Hepatocyte (in vitro differentiated cells): ENCODE measurements around the gene NSL1. TPM values are rescaled to one million over a fixed set of nuclear protein-coding genes. Genes with fewer than 3 reads are reported as not detected.

Experiments
- DNase-seq: peaks from one replicate; pipeline ENCODE4 v3.0.0-alpha.2; 2016; ENCODE audit warnings: low spot score
- H2AFZ ChIP-seq: fragments of 200-600 bp; sonication (generic); 2 replicates; pipeline ENCODE4 v1.6.0; 2016; ENCODE audit warnings: antibody characterized with exemption, mild to moderate bottlenecking
- H3K27ac ChIP-seq: fragments of 200-600 bp; sonication (generic); 2 replicates; pipeline ENCODE4 v1.5.1; 2016; ENCODE audit warnings: mild to moderate bottlenecking
- H3K27me3 ChIP-seq: fragments of 200-600 bp; sonication (generic); 2 replicates; pipeline ENCODE4 v1.6.1; 2016
- H3K36me3 ChIP-seq: fragments of 200-600 bp; sonication (generic); replicated peaks from 2 replicates; pipeline ENCODE4 v1.5.1; 2016; ENCODE audit warnings: low read depth; ENCODE audit not compliant: insufficient read depth
- H3K4me1 ChIP-seq: fragments of 200-600 bp; sonication (generic); 2 replicates; pipeline ENCODE4 v1.5.1; 2016; ENCODE audit warnings: mild to moderate bottlenecking, moderate library complexity; ENCODE audit not compliant: insufficient read depth
- H3K4me2 ChIP-seq: fragments of 200-600 bp; sonication (generic); 2 replicates; pipeline ENCODE4 v1.6.0; 2016
- H3K4me3 ChIP-seq: fragments of 200-600 bp; sonication (generic); 2 replicates; pipeline ENCODE4 v1.5.1; 2016; ENCODE audit warnings: mild to moderate bottlenecking
- H3K79me2 ChIP-seq: fragments of 200-600 bp; sonication (generic); 2 replicates; pipeline ENCODE4 v1.6.0; 2017; ENCODE audit warnings: mild to moderate bottlenecking
- H3K9me2 ChIP-seq: fragments of 200-600 bp; sonication (generic); replicated peaks from 2 replicates; pipeline ENCODE4 v1.6.0; 2017; ENCODE audit warnings: mild to moderate bottlenecking; ENCODE audit not compliant: insufficient read depth
- H3K9me3 ChIP-seq: fragments of 200-600 bp; sonication (generic); 2 replicates; pipeline ENCODE4 v1.5.1; 2016; ENCODE audit warnings: low read depth, mild to moderate bottlenecking
- H4K20me1 ChIP-seq: fragments of 200-600 bp; sonication (generic); 2 replicates; pipeline ENCODE4 v1.6.0; 2016; ENCODE audit warnings: mild to moderate bottlenecking; ENCODE audit not compliant: insufficient read depth, poor library complexity, severe bottlenecking
- EZH2 ChIP-seq: fragments of 200-600 bp; sonication (generic); IDR thresholded peaks from 2 replicates; pipeline ENCODE4 v1.6.1; 2016; ENCODE audit warnings: antibody characterized with exemption, mild to moderate bottlenecking, borderline replicate concordance
- EZH2phosphoT487 ChIP-seq: fragments of 200-600 bp; sonication (generic); IDR thresholded peaks from one replicate; pipeline ENCODE4 v1.6.1; 2018; ENCODE audit warnings: antibody characterized with exemption, mild to moderate bottlenecking, low read depth, moderate library complexity; ENCODE audit not compliant: unreplicated experiment, severe bottlenecking
- WGBS: methylation state at CpG from one replicate; pipeline ENCODE4 v1.1.6; 2016; ENCODE audit warnings: low lambda C conversion rate; ENCODE audit errors: missing lambda C conversion rate; 5-methylcytosine and 5-hydroxymethylcytosine counted together
- polyA plus RNA-seq: library from polyadenylated mRNA; unstranded; fragments of >200 nt; fragmentation: Nextera tagmentation; extraction: Ambion mirVana; gene quantifications from 2 replicates; pipeline ENCODE4 v1.2.1, GENCODE V29; 2016
- total RNA-seq: library from RNA; depleted of rRNA; stranded (reverse); fragments of >200 nt; gene quantifications from 2 replicates; pipeline ENCODE4 v1.2.3, GENCODE V29; 2014
- TF ChIP-seq, protein P1 (sequence below): fragments of 200-600 bp; sonication (generic); IDR thresholded peaks from 2 replicates; pipeline ENCODE4 v1.5.1; 2016; ENCODE audit warnings: antibody characterized with exemption, mild to moderate bottlenecking; ENCODE audit not compliant: poor library complexity

NSL1 gene
- total and polyA plus RNA-seq, 2 experiments from 2014 or later, result 27.2 to 39.5 TPM

DNA sequence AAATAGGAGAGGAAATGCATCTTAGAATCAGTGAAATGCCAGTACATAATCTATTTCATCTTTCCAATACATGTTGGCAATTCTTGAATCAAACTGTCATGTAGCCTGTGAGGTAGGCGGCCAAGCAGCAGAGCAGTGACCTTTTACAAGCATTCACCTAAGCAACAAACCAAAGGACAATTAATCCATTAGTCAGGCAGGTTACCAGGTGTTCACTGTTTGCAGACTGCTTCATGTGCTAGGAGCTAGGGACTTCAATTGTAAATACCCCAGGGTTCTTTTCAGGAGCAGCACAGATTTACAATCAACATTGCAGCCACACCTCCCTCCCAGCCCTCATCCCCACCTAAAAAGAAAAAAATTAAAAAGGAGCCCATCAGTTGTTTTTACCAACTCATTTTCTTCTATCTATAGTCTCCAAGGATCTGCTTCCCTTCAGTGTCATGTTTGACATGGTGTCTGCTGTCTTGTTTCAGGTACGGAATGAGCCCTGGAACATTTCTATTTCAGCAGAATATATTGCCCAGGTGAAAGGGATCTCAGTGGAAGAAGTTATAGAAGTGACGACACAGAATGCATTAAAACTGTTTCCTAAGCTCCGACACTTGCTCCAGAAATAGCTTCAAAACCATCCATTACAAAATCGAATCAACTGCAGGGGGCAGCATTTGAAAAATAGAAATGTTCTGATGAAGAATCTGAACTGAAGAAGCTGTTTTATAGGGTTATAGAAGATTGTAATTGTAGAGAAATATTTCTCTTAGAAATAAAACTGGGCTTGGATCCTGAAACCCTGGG, 23.2 kb upstream of the NSL1 start:
- 44% methylated on average over 5 of the region's 5 CpGs for WGBS
- H3K9me3 ChIP-seq, result no peaks in the 10 kb centered on the region
- no peaks in the 10 kb centered on the region for H3K9me2 ChIP-seq
- H3K4me1 ChIP-seq, result peaks cover 9% of the 10 kb centered on the region
- peak overlapping the region; percentile 62 for H3K27ac ChIP-seq
- no peak overlapping the region for H3K4me3 ChIP-seq
- DNase-seq, result peak; percentile 39
- no peaks in the 10 kb centered on the region for H3K27me3 ChIP-seq
- H3K36me3 ChIP-seq, result no peaks in the 10 kb centered on the region
- H2AFZ ChIP-seq, result no peak overlapping the region
- peak overlapping the region; percentile 42 for H3K4me2 ChIP-seq
- TF ChIP-seq EZH2 (no peak), EZH2phosphoT487 (no peak)
- TF ChIP-seq, protein P1, sequence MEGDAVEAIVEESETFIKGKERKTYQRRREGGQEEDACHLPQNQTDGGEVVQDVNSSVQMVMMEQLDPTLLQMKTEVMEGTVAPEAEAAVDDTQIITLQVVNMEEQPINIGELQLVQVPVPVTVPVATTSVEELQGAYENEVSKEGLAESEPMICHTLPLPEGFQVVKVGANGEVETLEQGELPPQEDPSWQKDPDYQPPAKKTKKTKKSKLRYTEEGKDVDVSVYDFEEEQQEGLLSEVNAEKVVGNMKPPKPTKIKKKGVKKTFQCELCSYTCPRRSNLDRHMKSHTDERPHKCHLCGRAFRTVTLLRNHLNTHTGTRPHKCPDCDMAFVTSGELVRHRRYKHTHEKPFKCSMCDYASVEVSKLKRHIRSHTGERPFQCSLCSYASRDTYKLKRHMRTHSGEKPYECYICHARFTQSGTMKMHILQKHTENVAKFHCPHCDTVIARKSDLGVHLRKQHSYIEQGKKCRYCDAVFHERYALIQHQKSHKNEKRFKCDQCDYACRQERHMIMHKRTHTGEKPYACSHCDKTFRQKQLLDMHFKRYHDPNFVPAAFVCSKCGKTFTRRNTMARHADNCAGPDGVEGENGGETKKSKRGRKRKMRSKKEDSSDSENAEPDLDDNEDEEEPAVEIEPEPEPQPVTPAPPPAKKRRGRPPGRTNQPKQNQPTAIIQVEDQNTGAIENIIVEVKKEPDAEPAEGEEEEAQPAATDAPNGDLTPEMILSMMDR, result peak; percentile 54
- H4K20me1 ChIP-seq, result no peaks in the 10 kb centered on the region
- H3K79me2 ChIP-seq, result no peaks in the 10 kb centered on the region

DNA sequence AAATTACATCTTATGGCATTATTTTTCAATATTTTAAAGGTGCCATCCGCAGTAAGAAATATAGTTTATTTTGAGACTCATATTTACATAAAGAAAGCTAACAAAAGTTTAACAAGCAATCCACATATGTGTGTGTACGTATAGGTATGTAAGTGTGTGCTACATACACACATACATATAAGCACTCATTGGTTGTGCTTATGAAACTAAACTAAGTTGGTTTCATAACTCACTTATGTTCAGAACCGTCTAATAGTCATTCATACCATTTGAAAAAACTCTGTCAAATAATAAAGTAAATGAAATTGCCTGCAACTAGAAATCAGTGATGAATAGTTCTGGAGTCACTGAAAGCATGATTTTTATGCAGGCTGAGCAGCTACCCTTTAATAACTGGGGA, 14.2 kb upstream of the NSL1 start:
- H3K36me3 ChIP-seq, result no peaks in the 10 kb centered on the region
- no peak overlapping the region for H3K27ac ChIP-seq
- H3K4me1 ChIP-seq, result no peaks in the 10 kb centered on the region
- no peak for DNase-seq
- TF ChIP-seq, protein P1, result no peak
- no peak for TF ChIP-seq EZH2phosphoT487
- TF ChIP-seq EZH2, result no peak
- no peak overlapping the region for H2AFZ ChIP-seq
- no peaks in the 10 kb centered on the region for H4K20me1 ChIP-seq
- no peak overlapping the region for H3K4me3 ChIP-seq
- no peaks in the 10 kb centered on the region for H3K79me2 ChIP-seq
- H3K9me2 ChIP-seq, result no peaks in the 10 kb centered on the region
- H3K4me2 ChIP-seq, result no peak overlapping the region
- no peaks in the 10 kb centered on the region for H3K27me3 ChIP-seq
- H3K9me3 ChIP-seq, result no peaks in the 10 kb centered on the region
- 91% methylated on average over 3 of the region's 3 CpGs for WGBS

DNA sequence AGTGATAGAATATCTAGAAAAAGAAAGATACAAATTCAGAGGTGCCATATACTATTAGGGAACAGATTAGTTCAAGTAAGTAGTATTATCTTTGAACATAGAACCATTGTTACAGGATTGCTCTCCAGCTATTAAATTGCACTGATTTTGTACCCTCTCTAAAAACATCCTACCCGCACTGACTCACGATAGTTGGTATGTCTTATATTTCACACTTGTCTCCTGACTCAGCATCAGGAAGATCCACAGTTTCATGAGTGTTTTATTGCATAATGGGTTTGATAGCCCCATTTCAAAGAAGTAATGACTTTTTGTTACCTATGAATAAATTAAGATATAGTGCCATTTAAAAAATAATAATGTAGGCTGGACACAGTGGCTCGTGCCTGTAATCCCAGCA, 6.1 kb upstream of the NSL1 start:
- TF ChIP-seq EZH2phosphoT487 (no peak), EZH2 (no peak)
- TF ChIP-seq, protein P1, result no peak
- peaks cover 7% of the 10 kb centered on the region for H3K79me2 ChIP-seq

More for the DNA sequence above, 6.1 kb upstream of the NSL1 start:
- DNase-seq, result no peak
- Histone ChIP-seq H3K9me3 (no peaks in the 10 kb centered on the region), H3K36me3 (no peaks in the 10 kb centered on the region), H3K27me3 (no peaks in the 10 kb centered on the region), H2AFZ (no peak overlapping the region), H4K20me1 (no peaks in the 10 kb centered on the region), H3K4me3 (no peak overlapping the region), H3K4me1 (peaks cover 8% of the 10 kb centered on the region), H3K27ac (no peak overlapping the region), H3K9me2 (no peaks in the 10 kb centered on the region), H3K4me2 (no peak overlapping the region)
- WGBS, result 92% methylated on average over 3 of the region's 3 CpGs
